Measurements from ENCODE around the gene LARP1.
"Not testable (repeated sequence)": the region's sequence is repeated elsewhere in the genome, so short reads cannot be mapped to it uniquely, and the experiment has no call there.

The LARP1 gene

DNA sequence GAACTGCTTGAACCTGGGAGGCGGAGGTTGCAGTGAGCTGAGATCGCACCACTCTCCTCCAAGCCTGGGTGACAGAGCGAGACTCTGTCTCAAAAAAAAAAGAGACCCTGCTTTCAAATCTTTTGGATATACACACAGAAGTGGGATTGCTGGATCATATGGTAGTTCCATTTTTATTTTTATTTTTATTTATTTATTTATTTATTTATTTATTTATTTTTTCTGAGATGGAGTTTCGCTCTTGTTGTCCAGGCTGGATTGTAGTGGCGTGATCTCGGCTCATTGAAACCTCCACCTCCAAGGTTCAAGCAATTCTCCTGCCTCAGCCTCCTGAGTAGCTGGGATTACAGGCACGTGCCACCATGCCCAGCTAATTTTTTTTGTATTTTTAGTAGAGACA is 19.8 kb upstream of the LARP1 start:
- not testable (repeated sequence) for ATAC-seq

DNA sequence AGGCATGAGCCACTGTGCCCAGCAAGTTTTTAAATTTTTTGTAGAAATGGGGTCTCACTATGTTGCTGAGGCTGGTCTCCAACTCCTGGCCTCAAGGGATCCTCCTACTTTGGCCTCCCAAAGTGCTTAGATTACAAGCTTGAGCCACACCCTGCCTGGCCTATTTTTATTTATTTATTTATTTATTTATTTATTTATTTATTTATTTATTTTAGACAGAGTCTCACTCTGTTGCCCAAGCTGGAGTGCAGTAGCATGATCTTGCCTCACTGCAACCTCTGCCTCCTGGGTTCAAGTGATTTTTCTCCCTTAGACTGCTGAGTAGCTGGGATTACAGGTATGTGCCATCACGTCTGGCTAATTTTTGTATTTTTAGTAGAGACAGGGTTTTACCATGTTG is 18.8 kb upstream of the LARP1 start:
- not testable (repeated sequence) for ATAC-seq

DNA sequence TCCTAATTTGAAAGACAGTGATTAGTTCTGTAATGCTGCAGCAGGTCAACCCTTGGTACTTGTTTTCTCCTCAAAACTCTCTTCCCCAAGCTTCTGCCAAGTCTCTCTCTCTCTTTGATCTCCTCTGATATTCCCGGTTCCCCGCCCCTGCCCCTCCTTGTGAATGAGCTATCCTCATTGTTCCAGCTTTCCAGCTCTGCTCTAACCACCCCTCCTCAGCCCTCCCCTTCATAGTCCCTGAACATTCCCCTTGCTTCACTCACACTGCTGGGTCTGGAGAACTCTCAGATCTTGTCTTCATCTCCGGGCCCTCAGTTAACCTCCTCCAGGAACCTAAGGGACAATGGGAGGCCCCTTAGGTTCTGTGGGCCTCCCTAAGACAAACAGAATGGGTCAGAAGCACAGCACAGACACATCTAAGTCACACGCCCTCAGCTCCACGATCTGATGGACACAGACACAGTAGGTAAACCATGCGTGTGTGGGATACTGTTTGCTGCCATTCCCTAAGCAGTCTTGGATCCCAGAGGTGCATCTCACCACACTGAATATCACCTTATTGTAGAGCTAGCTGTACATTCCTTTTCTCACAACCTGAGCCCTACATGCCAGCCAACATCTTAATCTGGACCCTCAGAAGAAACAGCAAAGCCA is 17.4 kb upstream of the LARP1 start:
- no peak for ATAC-seq
- TF ChIP-seq, protein P1, sequence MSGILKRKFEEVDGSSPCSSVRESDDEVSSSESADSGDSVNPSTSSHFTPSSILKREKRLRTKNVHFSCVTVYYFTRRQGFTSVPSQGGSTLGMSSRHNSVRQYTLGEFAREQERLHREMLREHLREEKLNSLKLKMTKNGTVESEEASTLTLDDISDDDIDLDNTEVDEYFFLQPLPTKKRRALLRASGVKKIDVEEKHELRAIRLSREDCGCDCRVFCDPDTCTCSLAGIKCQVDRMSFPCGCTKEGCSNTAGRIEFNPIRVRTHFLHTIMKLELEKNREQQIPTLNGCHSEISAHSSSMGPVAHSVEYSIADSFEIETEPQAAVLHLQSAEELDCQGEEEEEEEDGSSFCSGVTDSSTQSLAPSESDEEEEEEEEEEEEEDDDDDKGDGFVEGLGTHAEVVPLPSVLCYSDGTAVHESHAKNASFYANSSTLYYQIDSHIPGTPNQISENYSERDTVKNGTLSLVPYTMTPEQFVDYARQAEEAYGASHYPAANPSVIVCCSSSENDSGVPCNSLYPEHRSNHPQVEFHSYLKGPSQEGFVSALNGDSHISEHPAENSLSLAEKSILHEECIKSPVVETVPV (CRISPR knock-in tag; IDR thresholded peaks at IDR 0.05), result no peak
- no peak for TF ChIP-seq ZC3H10 (CRISPR knock-in tag; IDR thresholded peaks at IDR 0.05)
- TF ChIP-seq ZNF565 (CRISPR knock-in tag; conservative IDR thresholded peaks at IDR 0.05; ENCODE audit: low read depth), result no peak
- no peak for TF ChIP-seq GLIS3 (CRISPR knock-in tag; IDR thresholded peaks at IDR 0.05)
- TF ChIP-seq TCF4 (CRISPR knock-in tag; IDR thresholded peaks at IDR 0.05; ENCODE audit: borderline replicate concordance), result no peak
- TF ChIP-seq ZNF70 (CRISPR knock-in tag; IDR thresholded peaks at IDR 0.05), result no peak
- TF ChIP-seq, protein P2, sequence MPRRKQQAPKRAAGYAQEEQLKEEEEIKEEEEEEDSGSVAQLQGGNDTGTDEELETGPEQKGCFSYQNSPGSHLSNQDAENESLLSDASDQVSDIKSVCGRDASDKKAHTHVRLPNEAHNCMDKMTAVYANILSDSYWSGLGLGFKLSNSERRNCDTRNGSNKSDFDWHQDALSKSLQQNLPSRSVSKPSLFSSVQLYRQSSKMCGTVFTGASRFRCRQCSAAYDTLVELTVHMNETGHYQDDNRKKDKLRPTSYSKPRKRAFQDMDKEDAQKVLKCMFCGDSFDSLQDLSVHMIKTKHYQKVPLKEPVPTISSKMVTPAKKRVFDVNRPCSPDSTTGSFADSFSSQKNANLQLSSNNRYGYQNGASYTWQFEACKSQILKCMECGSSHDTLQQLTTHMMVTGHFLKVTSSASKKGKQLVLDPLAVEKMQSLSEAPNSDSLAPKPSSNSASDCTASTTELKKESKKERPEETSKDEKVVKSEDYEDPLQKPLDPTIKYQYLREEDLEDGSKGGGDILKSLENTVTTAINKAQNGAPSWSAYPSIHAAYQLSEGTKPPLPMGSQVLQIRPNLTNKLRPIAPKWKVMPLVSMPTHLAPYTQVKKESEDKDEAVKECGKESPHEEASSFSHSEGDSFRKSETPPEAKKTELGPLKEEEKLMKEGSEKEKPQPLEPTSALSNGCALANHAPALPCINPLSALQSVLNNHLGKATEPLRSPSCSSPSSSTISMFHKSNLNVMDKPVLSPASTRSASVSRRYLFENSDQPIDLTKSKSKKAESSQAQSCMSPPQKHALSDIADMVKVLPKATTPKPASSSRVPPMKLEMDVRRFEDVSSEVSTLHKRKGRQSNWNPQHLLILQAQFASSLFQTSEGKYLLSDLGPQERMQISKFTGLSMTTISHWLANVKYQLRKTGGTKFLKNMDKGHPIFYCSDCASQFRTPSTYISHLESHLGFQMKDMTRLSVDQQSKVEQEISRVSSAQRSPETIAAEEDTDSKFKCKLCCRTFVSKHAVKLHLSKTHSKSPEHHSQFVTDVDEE (CRISPR knock-in tag; IDR thresholded peaks at IDR 0.05), result no peak
- TF ChIP-seq PPARA (CRISPR knock-in tag; IDR thresholded peaks at IDR 0.05; ENCODE audit: borderline replicate concordance), result no peak
- TF ChIP-seq, protein P3, sequence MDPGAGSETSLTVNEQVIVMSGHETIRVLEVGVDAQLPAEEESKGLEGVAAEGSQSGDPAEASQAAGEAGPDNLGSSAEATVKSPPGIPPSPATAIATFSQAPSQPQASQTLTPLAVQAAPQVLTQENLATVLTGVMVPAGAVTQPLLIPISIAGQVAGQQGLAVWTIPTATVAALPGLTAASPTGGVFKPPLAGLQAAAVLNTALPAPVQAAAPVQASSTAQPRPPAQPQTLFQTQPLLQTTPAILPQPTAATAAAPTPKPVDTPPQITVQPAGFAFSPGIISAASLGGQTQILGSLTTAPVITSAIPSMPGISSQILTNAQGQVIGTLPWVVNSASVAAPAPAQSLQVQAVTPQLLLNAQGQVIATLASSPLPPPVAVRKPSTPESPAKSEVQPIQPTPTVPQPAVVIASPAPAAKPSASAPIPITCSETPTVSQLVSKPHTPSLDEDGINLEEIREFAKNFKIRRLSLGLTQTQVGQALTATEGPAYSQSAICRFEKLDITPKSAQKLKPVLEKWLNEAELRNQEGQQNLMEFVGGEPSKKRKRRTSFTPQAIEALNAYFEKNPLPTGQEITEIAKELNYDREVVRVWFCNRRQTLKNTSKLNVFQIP (CRISPR knock-in tag; IDR thresholded peaks at IDR 0.05; ENCODE audit: borderline replicate concordance, low read depth), result no peak
- TF ChIP-seq ISL1 (CRISPR knock-in tag; IDR thresholded peaks at IDR 0.05), result no peak
- no peak for TF ChIP-seq RARB (CRISPR knock-in tag; IDR thresholded peaks at IDR 0.05)
- no peak for TF ChIP-seq ESRRG (CRISPR knock-in tag; IDR thresholded peaks at IDR 0.05)
- TF ChIP-seq TOX (CRISPR knock-in tag; IDR thresholded peaks at IDR 0.05; ENCODE audit: borderline replicate concordance), result no peak
- TF ChIP-seq ZFP30 (CRISPR knock-in tag; IDR thresholded peaks at IDR 0.05), result no peak
- TF ChIP-seq, protein P4, sequence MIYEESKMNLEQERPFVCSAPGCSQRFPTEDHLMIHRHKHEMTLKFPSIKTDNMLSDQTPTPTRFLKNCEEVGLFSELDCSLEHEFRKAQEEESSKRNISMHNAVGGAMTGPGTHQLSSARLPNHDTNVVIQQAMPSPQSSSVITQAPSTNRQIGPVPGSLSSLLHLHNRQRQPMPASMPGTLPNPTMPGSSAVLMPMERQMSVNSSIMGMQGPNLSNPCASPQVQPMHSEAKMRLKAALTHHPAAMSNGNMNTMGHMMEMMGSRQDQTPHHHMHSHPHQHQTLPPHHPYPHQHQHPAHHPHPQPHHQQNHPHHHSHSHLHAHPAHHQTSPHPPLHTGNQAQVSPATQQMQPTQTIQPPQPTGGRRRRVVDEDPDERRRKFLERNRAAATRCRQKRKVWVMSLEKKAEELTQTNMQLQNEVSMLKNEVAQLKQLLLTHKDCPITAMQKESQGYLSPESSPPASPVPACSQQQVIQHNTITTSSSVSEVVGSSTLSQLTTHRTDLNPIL (CRISPR knock-in tag; IDR thresholded peaks at IDR 0.05; ENCODE audit: low read depth), result no peak
- TF ChIP-seq CSDC2 (CRISPR knock-in tag; IDR thresholded peaks at IDR 0.05), result no peak
- TF ChIP-seq BACH2 (CRISPR knock-in tag; IDR thresholded peaks at IDR 0.05; ENCODE audit: borderline replicate concordance), result no peak
- no peak for TF ChIP-seq ARNTL (CRISPR knock-in tag; IDR thresholded peaks at IDR 0.05; ENCODE audit: borderline replicate concordance, low read depth)

DNA sequence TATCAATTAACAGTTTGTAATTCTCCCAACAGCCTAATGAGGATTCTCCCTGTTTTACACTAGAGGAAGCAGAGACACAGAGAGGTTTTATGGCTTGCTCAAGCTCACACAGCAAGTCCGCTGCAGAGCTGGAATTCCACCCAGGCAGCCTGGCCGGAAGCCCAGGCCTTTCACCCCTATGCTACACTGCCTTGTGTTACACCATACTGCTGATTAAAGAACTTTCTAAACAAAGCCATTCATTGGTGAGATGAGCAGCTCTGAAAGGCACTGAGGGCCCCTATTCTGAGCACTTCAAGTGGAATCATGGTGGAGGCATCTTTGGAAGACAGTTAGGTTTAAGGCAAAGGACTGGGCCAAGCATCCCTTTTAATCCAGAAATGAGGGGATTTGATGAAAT is 14.7 kb upstream of the LARP1 start:
- TF ChIP-seq ZC3H10 (CRISPR knock-in tag; IDR thresholded peaks at IDR 0.05) (no peak), OSR1 (CRISPR knock-in tag; IDR thresholded peaks at IDR 0.05) (no peak), ESRRG (CRISPR knock-in tag; IDR thresholded peaks at IDR 0.05) (no peak), ARNTL (CRISPR knock-in tag; IDR thresholded peaks at IDR 0.05; ENCODE audit: borderline replicate concordance, low read depth) (no peak), CSDC2 (CRISPR knock-in tag; IDR thresholded peaks at IDR 0.05) (no peak), BACH2 (CRISPR knock-in tag; IDR thresholded peaks at IDR 0.05; ENCODE audit: borderline replicate concordance) (no peak), ZNF8 (CRISPR knock-in tag; IDR thresholded peaks at IDR 0.05) (no peak), PPARA (CRISPR knock-in tag; IDR thresholded peaks at IDR 0.05; ENCODE audit: borderline replicate concordance) (no peak), ZNF70 (CRISPR knock-in tag; IDR thresholded peaks at IDR 0.05) (no peak), ZFP3 (CRISPR knock-in tag; IDR thresholded peaks at IDR 0.05) (no peak), TOX (CRISPR knock-in tag; IDR thresholded peaks at IDR 0.05; ENCODE audit: borderline replicate concordance) (no peak), SNAI2 (CRISPR knock-in tag; IDR thresholded peaks at IDR 0.05) (no peak), ISL1 (CRISPR knock-in tag; IDR thresholded peaks at IDR 0.05) (no peak)
- TF ChIP-seq, protein P5, sequence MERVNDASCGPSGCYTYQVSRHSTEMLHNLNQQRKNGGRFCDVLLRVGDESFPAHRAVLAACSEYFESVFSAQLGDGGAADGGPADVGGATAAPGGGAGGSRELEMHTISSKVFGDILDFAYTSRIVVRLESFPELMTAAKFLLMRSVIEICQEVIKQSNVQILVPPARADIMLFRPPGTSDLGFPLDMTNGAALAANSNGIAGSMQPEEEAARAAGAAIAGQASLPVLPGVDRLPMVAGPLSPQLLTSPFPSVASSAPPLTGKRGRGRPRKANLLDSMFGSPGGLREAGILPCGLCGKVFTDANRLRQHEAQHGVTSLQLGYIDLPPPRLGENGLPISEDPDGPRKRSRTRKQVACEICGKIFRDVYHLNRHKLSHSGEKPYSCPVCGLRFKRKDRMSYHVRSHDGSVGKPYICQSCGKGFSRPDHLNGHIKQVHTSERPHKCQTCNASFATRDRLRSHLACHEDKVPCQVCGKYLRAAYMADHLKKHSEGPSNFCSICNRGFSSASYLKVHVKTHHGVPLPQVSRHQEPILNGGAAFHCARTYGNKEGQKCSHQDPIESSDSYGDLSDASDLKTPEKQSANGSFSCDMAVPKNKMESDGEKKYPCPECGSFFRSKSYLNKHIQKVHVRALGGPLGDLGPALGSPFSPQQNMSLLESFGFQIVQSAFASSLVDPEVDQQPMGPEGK (CRISPR knock-in tag; IDR thresholded peaks at IDR 0.05; ENCODE audit: borderline replicate concordance), result no peak
- TF ChIP-seq, protein P1 (CRISPR knock-in tag; IDR thresholded peaks at IDR 0.05), result no peak
- peak; percentile 32; the same call in 1 of the 3 replicates for ATAC-seq
